Hepatocyte (in vitro differentiated cells): Measurements from ENCODE around the gene TMPRSS6. TPM values are rescaled to one million over a fixed set of nuclear protein-coding genes. Genes with fewer than 3 reads are reported as not detected.

Experiments used
- DNase-seq: peaks from one replicate; pipeline ENCODE4 v3.0.0-alpha.2; 2016; ENCODE audit warnings: low spot score
- H2AFZ ChIP-seq: fragments of 200-600 bp; sonication (generic); 2 replicates; pipeline ENCODE4 v1.6.0; 2016; ENCODE audit warnings: antibody characterized with exemption, mild to moderate bottlenecking
- H3K27ac ChIP-seq: fragments of 200-600 bp; sonication (generic); 2 replicates; pipeline ENCODE4 v1.5.1; 2016; ENCODE audit warnings: mild to moderate bottlenecking
- H3K27me3 ChIP-seq: fragments of 200-600 bp; sonication (generic); 2 replicates; pipeline ENCODE4 v1.6.1; 2016
- H3K36me3 ChIP-seq: fragments of 200-600 bp; sonication (generic); replicated peaks from 2 replicates; pipeline ENCODE4 v1.5.1; 2016; ENCODE audit warnings: low read depth; ENCODE audit not compliant: insufficient read depth
- H3K4me1 ChIP-seq: fragments of 200-600 bp; sonication (generic); 2 replicates; pipeline ENCODE4 v1.5.1; 2016; ENCODE audit warnings: mild to moderate bottlenecking, moderate library complexity; ENCODE audit not compliant: insufficient read depth
- H3K4me2 ChIP-seq: fragments of 200-600 bp; sonication (generic); 2 replicates; pipeline ENCODE4 v1.6.0; 2016
- H3K4me3 ChIP-seq: fragments of 200-600 bp; sonication (generic); 2 replicates; pipeline ENCODE4 v1.5.1; 2016; ENCODE audit warnings: mild to moderate bottlenecking
- H3K79me2 ChIP-seq: fragments of 200-600 bp; sonication (generic); 2 replicates; pipeline ENCODE4 v1.6.0; 2017; ENCODE audit warnings: mild to moderate bottlenecking
- H3K9me2 ChIP-seq: fragments of 200-600 bp; sonication (generic); replicated peaks from 2 replicates; pipeline ENCODE4 v1.6.0; 2017; ENCODE audit warnings: mild to moderate bottlenecking; ENCODE audit not compliant: insufficient read depth
- H3K9me3 ChIP-seq: fragments of 200-600 bp; sonication (generic); 2 replicates; pipeline ENCODE4 v1.5.1; 2016; ENCODE audit warnings: low read depth, mild to moderate bottlenecking
- H4K20me1 ChIP-seq: fragments of 200-600 bp; sonication (generic); 2 replicates; pipeline ENCODE4 v1.6.0; 2016; ENCODE audit warnings: mild to moderate bottlenecking; ENCODE audit not compliant: insufficient read depth, poor library complexity, severe bottlenecking
- CTCF ChIP-seq: fragments of 200-600 bp; sonication (generic); IDR thresholded peaks from 2 replicates; pipeline ENCODE4 v1.5.1; 2016; ENCODE audit warnings: antibody characterized with exemption, mild to moderate bottlenecking; ENCODE audit not compliant: poor library complexity
- EZH2 ChIP-seq: fragments of 200-600 bp; sonication (generic); IDR thresholded peaks from 2 replicates; pipeline ENCODE4 v1.6.1; 2016; ENCODE audit warnings: antibody characterized with exemption, mild to moderate bottlenecking, borderline replicate concordance
- EZH2phosphoT487 ChIP-seq: fragments of 200-600 bp; sonication (generic); IDR thresholded peaks from one replicate; pipeline ENCODE4 v1.6.1; 2018; ENCODE audit warnings: antibody characterized with exemption, mild to moderate bottlenecking, low read depth, moderate library complexity; ENCODE audit not compliant: unreplicated experiment, severe bottlenecking
- WGBS: methylation state at CpG from one replicate; pipeline ENCODE4 v1.1.6; 2016; ENCODE audit warnings: low lambda C conversion rate; ENCODE audit errors: missing lambda C conversion rate; 5-methylcytosine and 5-hydroxymethylcytosine counted together
- polyA plus RNA-seq: library from polyadenylated mRNA; unstranded; fragments of >200 nt; fragmentation: Nextera tagmentation; extraction: Ambion mirVana; gene quantifications from 2 replicates; pipeline ENCODE4 v1.2.1, GENCODE V29; 2016
- total RNA-seq: library from RNA; depleted of rRNA; stranded (reverse); fragments of >200 nt; gene quantifications from 2 replicates; pipeline ENCODE4 v1.2.3, GENCODE V29; 2014

TMPRSS6 gene
- total and polyA plus RNA-seq, 2 experiments from 2014 or later = 34.4 to 49.8 TPM

DNA sequence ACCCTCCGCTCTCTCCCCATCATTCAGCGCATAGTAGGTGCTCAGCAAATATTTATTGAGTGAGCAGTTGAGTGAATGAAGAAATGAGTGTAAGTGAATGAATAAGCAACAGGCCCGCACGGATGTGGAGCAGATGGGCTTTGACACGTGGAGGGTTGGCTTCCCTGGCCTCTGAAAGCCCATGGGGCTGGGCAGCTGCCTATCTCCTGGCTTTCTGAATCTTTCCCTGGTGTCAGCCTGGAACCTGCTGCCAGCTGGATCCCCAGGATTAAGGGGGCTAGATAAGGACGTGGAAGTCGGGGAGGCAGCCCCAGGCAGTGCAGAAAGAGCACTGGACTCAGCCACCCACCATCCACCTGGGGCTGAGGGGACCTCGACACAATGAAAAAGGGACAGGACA is 27.6 kb upstream of the TMPRSS6 start:
- Histone ChIP-seq H3K9me3 (no peaks in the 10 kb centered on the region), H3K79me2 (no peaks in the 10 kb centered on the region), H3K4me3 (no peak overlapping the region), H2AFZ (no peak overlapping the region), H4K20me1 (no peaks in the 10 kb centered on the region), H3K4me1 (no peaks in the 10 kb centered on the region), H3K9me2 (no peaks in the 10 kb centered on the region), H3K27ac (no peak overlapping the region), H3K27me3 (no peaks in the 10 kb centered on the region), H3K4me2 (no peak overlapping the region), H3K36me3 (no peaks in the 10 kb centered on the region)
- TF ChIP-seq EZH2phosphoT487 (no peak), EZH2 (no peak), CTCF (no peak)
- 75% methylated on average over 8 of the region's 8 CpGs for WGBS
- DNase-seq = no peak

GRCh38 chr22:37135023-37135422 is 25.5 kb upstream of the TMPRSS6 start:
- H3K4me1 ChIP-seq = no peaks in the 10 kb centered on the region
- WGBS = 89% methylated on average over 12 of the region's 12 CpGs
- no peak overlapping the region for H3K4me2 ChIP-seq
- no peaks in the 10 kb centered on the region for H3K27me3 ChIP-seq
- TF ChIP-seq EZH2 (no peak), EZH2phosphoT487 (no peak), CTCF (no peak)
- no peaks in the 10 kb centered on the region for H3K9me3 ChIP-seq
- H3K36me3 ChIP-seq = no peaks in the 10 kb centered on the region
- no peak overlapping the region for H2AFZ ChIP-seq
- H3K27ac ChIP-seq = no peak overlapping the region
- H3K9me2 ChIP-seq = no peaks in the 10 kb centered on the region
- no peak for DNase-seq
- no peaks in the 10 kb centered on the region for H3K79me2 ChIP-seq
- H4K20me1 ChIP-seq = no peaks in the 10 kb centered on the region
- H3K4me3 ChIP-seq = no peak overlapping the region

- no peak overlapping the region for H3K4me3 ChIP-seq
- no peak overlapping the region for H3K4me2 ChIP-seq
- H3K9me2 ChIP-seq = no peaks in the 10 kb centered on the region
- H3K27me3 ChIP-seq = no peaks in the 10 kb centered on the region
- WGBS = 83% methylated on average over 15 of the region's 16 CpGs
- H3K79me2 ChIP-seq = no peaks in the 10 kb centered on the region
- no peaks in the 10 kb centered on the region for H3K4me1 ChIP-seq
- H4K20me1 ChIP-seq = no peaks in the 10 kb centered on the region
- H3K36me3 ChIP-seq = no peaks in the 10 kb centered on the region
- no peaks in the 10 kb centered on the region for H3K9me3 ChIP-seq
- no peak overlapping the region for H3K27ac ChIP-seq
- no peak for DNase-seq
- TF ChIP-seq CTCF = no peak
- no peak for TF ChIP-seq EZH2phosphoT487
- no peak for TF ChIP-seq EZH2
- no peak overlapping the region for H2AFZ ChIP-seq
Measured at GRCh38 chr22:37133304-37134018, 23.9 kb upstream of the TMPRSS6 start.
